GM19463 (cell line): Measurements from ENCODE around the gene RIMS1.
A peak's percentile ranks its signal among the peaks of the same experiment; 100 is the strongest.
"Not testable (repeated sequence)": the region's sequence is repeated elsewhere in the genome, so short reads cannot be mapped to it uniquely, and the experiment has no call there.

Source experiments
- ATAC-seq: cut with Tn5 transposase; IDR thresholded peaks from one replicate; pipeline ENCODE4 v1.9.1; 2021; ENCODE audit warnings: mild to moderate bottlenecking, moderate library complexity; ENCODE audit not compliant: unreplicated experiment

RIMS1 gene

GRCh38 chr6:71979911-71980310 is 93.6 kb downstream of the RIMS1 start:
- ATAC-seq = no peak

GRCh38 chr6:71982389-71982788 is 96.0 kb downstream of the RIMS1 start:
- peak; percentile 86 for ATAC-seq

- peak; percentile 26 for ATAC-seq
Measured at GRCh38 chr6:71983131-71983530, 96.8 kb downstream of the RIMS1 start.

- ATAC-seq = no peak
Measured at GRCh38 chr6:71994705-71995271, 108.4 kb downstream of the RIMS1 start.

- no peak for ATAC-seq
Measured at GRCh38 chr6:71997341-71997740, 111.0 kb downstream of the RIMS1 start.

- ATAC-seq = no peak
Measured at GRCh38 chr6:72002415-72002814, 116.1 kb downstream of the RIMS1 start.

- not testable (repeated sequence) for ATAC-seq
Measured at GRCh38 chr6:72006591-72006990, 120.2 kb downstream of the RIMS1 start.

- ATAC-seq = no peak
Measured at GRCh38 chr6:72022830-72023229, 136.5 kb downstream of the RIMS1 start.

- ATAC-seq = no peak
Measured at GRCh38 chr6:72031471-72031870, 145.1 kb downstream of the RIMS1 start.

- no peak for ATAC-seq
Measured at GRCh38 chr6:72032086-72032485, 145.7 kb downstream of the RIMS1 start.

GRCh38 chr6:72035486-72035885 is 149.1 kb downstream of the RIMS1 start:
- ATAC-seq = no peak

- no peak for ATAC-seq
Measured at GRCh38 chr6:72035966-72036365, 149.6 kb downstream of the RIMS1 start.

- no peak for ATAC-seq
Measured at GRCh38 chr6:72037006-72037405, 150.7 kb downstream of the RIMS1 start.

GRCh38 chr6:72040111-72040510 is 153.8 kb downstream of the RIMS1 start:
- ATAC-seq = no peak

GRCh38 chr6:72042088-72042487 is 155.7 kb downstream of the RIMS1 start:
- ATAC-seq = no peak

GRCh38 chr6:72048080-72048479 is 161.7 kb downstream of the RIMS1 start:
- ATAC-seq = no peak

- no peak for ATAC-seq
Measured at GRCh38 chr6:72049376-72049775, 163.0 kb downstream of the RIMS1 start.

- no peak for ATAC-seq
Measured at GRCh38 chr6:72061286-72061685, 174.9 kb downstream of the RIMS1 start.

- no peak for ATAC-seq
Measured at GRCh38 chr6:72064399-72064975, 178.1 kb downstream of the RIMS1 start.

- no peak for ATAC-seq
Measured at GRCh38 chr6:72078096-72078495, 191.7 kb downstream of the RIMS1 start.

GRCh38 chr6:72080260-72080941 is 194.1 kb downstream of the RIMS1 start:
- ATAC-seq = no peak

- ATAC-seq = no peak
Measured at GRCh38 chr6:72081871-72082270, 195.5 kb downstream of the RIMS1 start.
